ENCODE results near the gene HNRNPL. TPM values are rescaled to one million over a fixed set of nuclear protein-coding genes. Genes with fewer than 3 reads are reported as not detected.

The HNRNPL gene
- total and polyA plus RNA-seq, 10 of the 15 experiments (the other 5 are each of a cell fraction or from before 2014, with no cell fraction given), result 32.5 to 512 (median 306) TPM

GRCh38 chr19:38883286-38883685 is 33.5 kb upstream of the HNRNPL start:
- CTCF ChIA-PET, result no interaction called here
- H3K4me1 ChIP-seq (ENCODE audit: control insufficient read depth, insufficient read depth, low read length), result peaks cover 5% of the 10 kb centered on the region
- DNase-seq (ENCODE audit: low read depth, low spot score), result no peak
- H3K27me3 ChIP-seq (replicated peaks in 1 of 2; ENCODE audit: control insufficient read depth in 2 of 2, insufficient read depth in 2 of 2, low read length in 1 of 2), result no peaks in the 10 kb centered on the region
- H3K27ac ChIP-seq (ENCODE audit: control insufficient read depth, insufficient read depth), result no peak overlapping the region
- no peak overlapping the region for H3K4me3 ChIP-seq
- H3K79me2 ChIP-seq (ENCODE audit: control insufficient read depth, insufficient read depth, low read length), result no peaks in the 10 kb centered on the region
- RAD21 ChIA-PET (ENCODE audit: unreplicated experiment), result interaction anchor here (0.7 kb wide), 1 partner anchor 9 kb away, joined by 3 read pairs; no protein-coding TSS in a partner anchor
- WGBS (ENCODE audit: insufficient coverage, insufficient replicate concordance, low lambda C conversion rate, missing lambda C conversion rate), result 85% methylated on average over 9 of the region's 9 CpGs
- TF ChIP-seq RBBP5 (conservative IDR thresholded peaks at IDR 0.05), result no peak
- no peak for TF ChIP-seq YBX1 (IDR thresholded peaks at IDR 0.05)
- TF ChIP-seq CREB1 (IDR thresholded peaks at IDR 0.05; ENCODE audit: low read depth), result no peak
- TF ChIP-seq POU2F2 (IDR thresholded peaks at IDR 0.05; ENCODE audit: borderline replicate concordance, low read depth, low read length), result no peak
- TF ChIP-seq MYB (IDR thresholded peaks at IDR 0.05; ENCODE audit: borderline replicate concordance, low read depth, low read length), result no peak
- no peak for TF ChIP-seq CTCF (IDR thresholded peaks at IDR 0.05 in 2 of 3, conservative IDR thresholded peaks at IDR 0.05 in 1 of 3; ENCODE audit: control insufficient read depth in 2 of 3, extremely low read depth in 1 of 3, insufficient read depth in 1 of 3, low read depth in 3 of 3, low read length in 3 of 3)
- no peak for FAIRE-seq
- SMC1A ChIA-PET (ENCODE audit: uncharacterized antibody, unreplicated experiment), result no interaction called here
- no peak overlapping the region for H3K9ac ChIP-seq (ENCODE audit: control insufficient read depth, insufficient read depth, low read length)
- H3K9me3 ChIP-seq (replicated peaks; ENCODE audit: control insufficient read depth, insufficient read depth, low read length), result no peaks in the 10 kb centered on the region
- BruUV-seq (replicated peaks), result no TSS peak
- POLR2A ChIA-PET, result interaction anchor here (0.6 to 1.1 kb wide), 3 partner anchors 9 to 148 kb away, joined by 3 to 7 read pairs (median 7); no protein-coding TSS in a partner anchor
- intact Hi-C loops (cut with micrococcal nuclease; ENCODE audit: unreplicated experiment), result loop anchor here (10.0 kb wide), 2 partner anchors 48 to 98 kb away; partner anchors contain the start of genes ECH1 and LGALS7B
- no peak overlapping the region for H2AFZ ChIP-seq (ENCODE audit: control insufficient read depth, low read depth, low read length)
- ATAC-seq, result no peak
- in situ Hi-C loops (cut with MboI), result no loop called here
- H3K4me2 ChIP-seq (ENCODE audit: control insufficient read depth, insufficient read depth), result no peak overlapping the region
- H4K20me1 ChIP-seq (ENCODE audit: control insufficient read depth, insufficient read depth), result no peaks in the 10 kb centered on the region
- no peaks in the 10 kb centered on the region for H3K36me3 ChIP-seq (ENCODE audit: control insufficient read depth in 2 of 2, insufficient read depth in 2 of 2, low read length in 1 of 2)
